Urothelium cell line (cell line): ENCODE results near the gene ADAMTS4.

Experiments
- DNase-seq: peaks from one replicate; pipeline ENCODE4 v3.0.0; 2011; ENCODE audit warnings: low spot score, mixed read lengths
- FAIRE-seq: peaks from 2 replicates; lab custom pipeline; 2011; peaks lifted over from hg19 to GRCh38; lab: Jason Lieb, UNC

Gene ADAMTS4

GRCh38 chr1:161197560-161198193 is 1.2 kb downstream of the ADAMTS4 start:
- DNase-seq (no peak), FAIRE-seq (no peak)

GRCh38 chr1:161196521-161197451 is 2.1 kb downstream of the ADAMTS4 start:
- DNase-seq: no peak
- no peak for FAIRE-seq

- DNase-seq (no peak), FAIRE-seq (no peak)
These were observed 2.7 kb downstream of the ADAMTS4 start for GRCh38 chr1:161196111-161196510.

- FAIRE-seq (no peak), DNase-seq (no peak)
These were observed 3.7 kb downstream of the ADAMTS4 start for GRCh38 chr1:161195171-161195570.

GRCh38 chr1:161193561-161194235 is 5.2 kb downstream of the ADAMTS4 start:
- DNase-seq: no peak
- FAIRE-seq: no peak

- FAIRE-seq: no peak
- DNase-seq: peak; percentile 80
These were observed 6.1 kb downstream of the ADAMTS4 start for GRCh38 chr1:161192476-161193465.

- FAIRE-seq (no peak), DNase-seq (no peak)
These were observed 6.9 kb downstream of the ADAMTS4 start for GRCh38 chr1:161191971-161192370.

GRCh38 chr1:161190962-161191521 is 7.8 kb downstream of the ADAMTS4 start:
- no peak for FAIRE-seq
- no peak for DNase-seq

GRCh38 chr1:161189036-161189435 is 9.8 kb downstream of the ADAMTS4 start:
- FAIRE-seq: no peak
- DNase-seq: no peak

- FAIRE-seq (no peak), DNase-seq (no peak)
These were observed 10.5 kb downstream of the ADAMTS4 start for GRCh38 chr1:161188381-161188780.

- FAIRE-seq (no peak), DNase-seq (no peak)
These were observed 11.5 kb downstream of the ADAMTS4 start for GRCh38 chr1:161187311-161187710.

- FAIRE-seq (no peak), DNase-seq (no peak)
These were observed 13.0 kb downstream of the ADAMTS4 start for GRCh38 chr1:161185732-161186311.

- FAIRE-seq: no peak
- DNase-seq: no peak
These were observed 13.6 kb downstream of the ADAMTS4 start for GRCh38 chr1:161185282-161185682.

- DNase-seq: no peak
- no peak for FAIRE-seq
These were observed 16.6 kb downstream of the ADAMTS4 start for GRCh38 chr1:161182214-161182613.

- no peak for DNase-seq
- FAIRE-seq: no peak
These were observed 18.2 kb downstream of the ADAMTS4 start for GRCh38 chr1:161180639-161181038.

- DNase-seq: no peak
- FAIRE-seq: no peak
These were observed 19.2 kb downstream of the ADAMTS4 start for GRCh38 chr1:161179698-161180097.

- no peak for DNase-seq
- FAIRE-seq: no peak
These were observed 21.0 kb downstream of the ADAMTS4 start for GRCh38 chr1:161177936-161178244.

- no peak for FAIRE-seq
- peak; percentile 96 for DNase-seq
These were observed 21.5 kb downstream of the ADAMTS4 start, which contains the start of gene B4GALT3 for GRCh38 chr1:161177112-161177935. TSS of gene B4GALT3 (minus strand) at chr1:161177507. CDS start at chr1:161176060, 1,447 bp downstream.
